CD1c-positive myeloid dendritic cell (primary cell): ENCODE measurements around the gene BIN2.
A peak's percentile ranks its signal among the peaks of the same experiment; 100 is the strongest.
"Not testable (repeated sequence)": the region's sequence is repeated elsewhere in the genome, so short reads cannot be mapped to it uniquely, and the experiment has no call there.

ENCODE experiments used
- DNase-seq: peaks from one replicate; pipeline ENCODE4 v3.0.0-alpha.2; 2016; ENCODE audit errors: extremely low spot score

BIN2 gene

DNA sequence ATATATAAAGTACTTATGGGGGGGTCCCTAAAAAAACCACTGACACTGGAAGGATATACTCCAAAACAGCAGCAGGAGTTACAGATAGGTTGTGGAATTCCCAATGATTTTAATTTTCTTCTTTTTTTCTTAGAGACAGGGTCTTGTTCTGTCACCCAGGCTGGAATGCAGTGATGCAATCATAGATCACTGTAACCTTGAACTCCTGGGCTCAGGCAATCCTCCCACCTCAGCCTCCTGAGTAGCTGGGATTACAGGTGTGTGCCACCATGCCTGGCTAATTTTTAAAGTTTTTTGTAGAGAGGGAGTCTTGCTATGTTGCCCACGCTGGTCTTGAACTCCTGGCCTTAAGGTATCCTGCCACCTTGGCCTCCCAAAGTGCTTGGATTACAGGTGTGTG, 64.4 kb downstream of the BIN2 start:
- not testable (repeated sequence) for DNase-seq

DNA sequence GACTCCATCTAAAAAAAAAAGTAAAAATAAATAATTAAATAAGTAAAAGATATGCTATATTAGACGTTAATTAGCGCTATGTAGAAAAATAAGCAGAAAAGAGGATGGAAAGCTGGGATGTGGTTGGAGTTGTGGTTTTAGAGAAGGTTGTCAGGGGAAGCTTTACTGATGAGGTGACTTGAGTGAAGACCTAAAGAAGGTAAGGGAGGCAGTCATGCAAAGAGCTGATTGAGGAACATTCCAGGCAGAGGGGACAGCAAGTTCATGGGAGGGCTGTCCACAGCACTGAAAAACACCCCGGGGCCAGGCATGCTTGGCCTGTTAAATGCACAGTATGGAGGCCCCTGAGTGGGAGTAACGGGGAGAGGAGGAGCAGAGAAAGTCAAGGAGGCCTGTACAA, 69.4 kb downstream of the BIN2 start:
- DNase-seq: no peak

DNA sequence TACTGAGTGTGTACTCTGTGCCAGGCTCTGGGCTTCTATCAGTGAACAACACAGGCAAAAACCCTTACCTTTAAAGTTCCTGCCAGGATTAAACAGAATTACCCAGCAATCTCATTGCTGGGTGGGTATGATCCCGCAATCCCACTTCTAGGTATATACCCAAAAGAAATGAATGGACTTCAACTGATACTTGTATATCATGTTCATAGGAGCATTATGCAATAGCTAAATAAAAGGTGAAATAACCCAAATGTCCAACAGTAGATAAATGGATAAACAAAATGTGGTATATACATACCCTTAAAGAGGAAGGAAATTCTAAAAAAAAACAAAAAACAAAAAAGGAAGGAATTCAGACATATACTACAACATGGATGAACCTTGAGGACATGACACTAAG, 70.7 kb downstream of the BIN2 start:
- DNase-seq: no peak

DNA sequence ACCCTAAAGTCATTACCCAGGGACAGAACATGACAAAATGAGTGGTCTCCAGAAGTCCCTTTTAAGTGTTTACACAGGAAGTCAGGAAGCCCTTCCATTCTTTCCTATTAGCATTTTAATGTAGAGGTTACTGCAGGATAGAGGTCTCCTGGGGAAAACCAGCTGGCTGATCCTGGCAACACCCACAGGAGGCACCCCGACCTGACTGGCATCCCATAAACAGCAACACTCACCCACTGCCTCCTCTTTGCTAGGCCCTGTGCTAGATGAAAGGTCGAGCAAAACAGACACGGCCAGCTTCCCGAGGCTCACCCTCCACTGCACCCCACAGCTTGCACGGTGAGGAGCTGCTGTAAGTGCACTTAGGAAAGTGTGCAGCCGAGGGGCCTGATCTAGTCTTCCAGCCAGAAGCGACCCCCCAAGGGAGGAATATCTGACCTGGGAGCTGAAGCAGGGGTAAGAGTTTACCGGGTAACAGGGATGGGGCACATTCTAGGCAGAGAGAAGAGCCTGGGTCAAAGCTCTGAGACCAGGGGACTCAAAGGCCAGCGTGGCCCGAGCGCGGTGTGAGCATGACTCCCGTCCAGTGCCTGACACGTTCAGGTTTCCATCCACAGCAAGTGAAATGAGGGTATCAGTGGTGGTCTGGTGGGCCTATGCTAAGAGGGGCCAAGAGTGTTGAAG, 76.3 kb downstream of the BIN2 start:
- DNase-seq: no peak

DNA sequence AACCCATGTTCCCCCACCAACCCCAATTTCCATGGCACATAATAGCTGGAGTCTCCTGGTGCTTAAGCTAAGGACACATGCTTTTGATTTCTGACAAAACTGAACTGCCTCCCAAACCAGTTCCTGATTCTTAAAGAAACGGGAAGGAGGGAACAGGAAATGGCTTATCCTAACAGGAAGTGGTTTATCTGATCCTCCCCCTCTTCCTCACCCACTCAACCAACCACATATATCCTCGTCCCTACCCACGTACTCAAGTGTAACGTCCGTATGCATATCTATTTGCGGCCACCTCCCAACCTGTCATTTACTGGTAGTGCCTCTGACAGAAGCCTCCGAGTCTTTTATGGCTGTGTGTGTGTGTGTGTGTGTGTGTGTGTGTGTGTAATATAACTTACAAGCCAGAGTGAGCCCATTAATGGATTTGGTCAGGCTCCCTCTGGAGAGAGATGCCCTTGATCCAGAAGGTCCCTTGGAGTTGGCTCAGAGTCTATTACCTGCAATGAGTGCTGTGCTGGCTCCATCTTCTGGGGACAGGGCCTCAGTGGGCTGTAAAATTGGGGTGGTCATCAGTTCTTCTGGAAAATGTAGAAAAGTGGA, 77.6 kb downstream of the BIN2 start:
- peak; percentile 93 for DNase-seq

DNA sequence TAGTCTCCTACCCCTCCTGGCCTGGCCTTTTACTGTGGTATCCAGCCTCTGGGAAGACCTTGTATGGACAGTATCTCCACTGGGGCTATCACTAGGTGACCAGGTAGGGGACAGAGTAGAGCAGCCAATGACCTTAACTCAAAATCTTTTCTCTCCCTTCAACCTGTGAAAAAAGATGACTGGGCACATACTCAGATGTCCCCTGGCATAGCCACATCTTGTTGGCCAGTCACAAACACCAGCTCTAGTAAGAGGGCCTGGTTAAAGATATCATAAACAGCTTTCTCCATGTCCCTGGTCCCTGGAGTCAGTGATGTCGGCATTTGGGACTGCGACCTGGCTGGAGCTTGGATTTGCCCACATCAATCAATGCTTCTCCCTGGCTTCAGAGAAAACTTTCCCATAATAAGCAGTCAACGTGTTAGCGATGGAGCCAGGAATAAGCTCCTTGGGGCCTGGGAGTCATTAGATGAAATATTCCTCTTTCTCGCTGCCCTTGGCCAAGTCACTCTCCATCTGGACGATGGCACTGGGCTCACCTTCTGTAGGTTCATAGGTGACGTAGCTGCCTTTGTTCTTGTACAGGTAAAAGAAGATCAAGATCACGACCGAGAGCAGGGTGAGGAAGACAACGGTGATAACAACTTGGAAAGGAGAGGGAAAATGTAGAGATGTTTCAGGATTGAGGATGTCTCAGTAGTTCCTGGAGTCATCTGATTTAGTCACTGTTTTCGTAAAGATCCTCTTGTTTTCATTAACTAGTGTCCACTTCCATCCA, 78.3 kb downstream of the BIN2 start:
- DNase-seq: no peak

DNA sequence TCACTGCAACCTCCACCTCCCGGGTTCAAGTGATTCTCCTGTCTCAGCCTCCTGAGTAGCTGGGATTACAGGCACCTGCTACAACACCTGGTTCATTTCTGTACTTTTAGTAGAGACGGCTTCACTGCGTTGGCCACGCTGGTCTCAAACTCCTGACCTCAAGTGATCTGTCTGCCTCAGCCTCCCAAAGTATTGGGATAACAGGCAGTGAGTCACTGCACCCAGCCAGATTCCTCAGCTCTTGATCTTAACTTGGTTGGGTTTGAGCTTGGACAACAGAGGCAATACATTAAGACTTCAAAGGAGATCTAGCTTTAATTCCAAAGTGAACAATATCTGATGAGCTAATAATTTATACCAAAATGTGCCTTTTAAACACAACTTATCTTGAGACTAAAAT, 79.7 kb downstream of the BIN2 start:
- no peak for DNase-seq

DNA sequence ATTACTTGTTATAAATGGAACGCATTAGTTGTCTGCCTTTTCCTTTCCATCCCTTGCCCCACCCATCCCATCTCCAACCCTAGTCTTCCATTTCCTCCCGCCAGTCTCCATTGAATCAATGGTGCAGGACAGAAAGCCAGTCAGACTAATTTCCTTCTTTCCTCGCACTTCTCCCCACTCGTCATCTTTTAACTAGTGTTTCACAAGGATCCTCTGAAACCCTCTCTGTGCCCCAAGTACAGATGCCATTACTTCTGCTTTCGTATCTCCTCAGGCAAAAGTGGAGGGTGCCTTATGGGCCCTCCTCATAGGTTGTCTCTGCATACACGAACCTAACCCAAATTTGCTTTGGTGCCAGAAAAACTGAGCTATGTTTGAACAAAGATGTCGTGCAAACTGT, 81.1 kb downstream of the BIN2 start:
- peak; percentile 75 for DNase-seq

DNA sequence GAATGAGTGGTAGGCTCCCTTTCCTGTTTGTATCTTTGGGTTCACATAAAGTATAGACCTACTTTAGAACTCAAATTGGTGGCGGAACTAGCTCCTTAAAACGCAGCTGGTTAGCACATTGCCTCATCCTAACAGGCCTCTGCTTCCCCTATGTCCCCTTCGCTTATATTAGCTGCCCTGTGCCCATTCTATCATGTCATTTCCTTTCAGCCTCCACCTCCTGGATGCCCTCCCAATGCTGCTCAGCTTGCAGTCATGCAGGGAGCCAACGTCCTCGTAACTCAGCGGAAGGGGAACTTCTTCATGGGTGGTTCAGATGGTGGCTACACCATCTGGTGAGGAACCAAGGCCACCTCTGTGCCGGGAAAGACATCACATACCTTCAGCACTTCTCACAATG, 81.9 kb downstream of the BIN2 start:
- DNase-seq: peak; percentile 82

DNA sequence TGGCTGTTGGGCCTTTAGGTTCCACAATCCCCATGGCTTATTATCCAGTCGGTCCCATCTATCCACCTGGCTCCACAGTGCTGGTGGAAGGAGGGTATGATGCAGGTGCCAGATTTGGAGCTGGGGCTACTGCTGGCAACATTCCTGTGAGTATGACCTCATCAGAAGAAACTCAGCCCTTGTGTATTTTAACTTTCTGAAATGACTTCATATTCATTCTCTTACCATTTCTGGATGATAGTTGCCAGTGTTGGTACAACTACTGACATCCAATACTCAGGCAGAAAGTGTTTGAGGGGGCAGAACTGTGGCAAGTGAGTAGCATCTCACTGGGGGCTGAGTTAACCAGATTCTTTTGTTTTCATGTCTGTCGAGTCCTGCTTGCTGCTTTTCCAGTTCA, 83.0 kb downstream of the BIN2 start:
- no peak for DNase-seq

DNA sequence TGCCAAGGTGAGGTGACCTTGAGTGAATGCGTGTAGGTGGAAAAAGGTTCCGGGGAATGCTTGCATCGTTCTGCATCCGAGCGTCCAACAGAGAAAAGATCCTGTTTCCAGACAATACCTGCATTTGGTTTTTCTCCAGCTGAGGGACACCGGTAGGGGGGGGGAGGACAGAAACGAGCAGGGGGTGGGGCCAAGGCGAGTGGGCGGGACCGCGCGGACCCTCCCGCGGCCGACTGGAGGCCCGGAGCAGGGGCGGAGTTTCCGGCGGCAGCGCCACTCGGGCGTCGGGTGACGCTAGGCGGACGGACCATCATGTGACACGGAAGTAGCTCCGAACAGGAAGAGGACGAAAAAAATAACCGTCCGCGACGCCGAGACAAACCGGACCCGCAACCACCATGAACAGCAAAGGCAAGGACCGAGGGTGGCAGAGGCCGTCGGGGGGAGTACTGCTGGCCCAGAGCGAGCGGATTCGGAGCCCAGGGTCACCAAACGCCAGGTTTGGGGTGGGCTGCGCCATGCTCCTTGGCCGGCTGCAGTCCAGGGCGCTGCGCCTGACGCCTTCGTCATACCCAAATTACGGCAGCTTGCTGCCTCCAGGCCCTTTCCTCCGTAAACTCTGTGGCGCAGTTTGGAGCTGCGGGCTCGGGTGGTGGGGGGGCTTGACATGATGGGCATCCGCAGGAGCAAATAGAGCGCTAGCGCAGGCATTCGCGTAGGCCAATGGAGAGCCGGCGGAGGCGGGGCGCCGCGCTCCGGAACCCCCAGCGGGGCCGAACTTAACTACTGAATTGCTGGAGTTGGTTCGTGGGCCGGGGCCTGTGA, 85.3 kb downstream of the BIN2 start, which contains the start of gene DAZAP2:
TSS of gene DAZAP2 (plus strand) at position 317 of the 825 bp plus-strand sequence. CDS start at position 399, 82 bp downstream.
- peak; percentile 96 for DNase-seq

DNA sequence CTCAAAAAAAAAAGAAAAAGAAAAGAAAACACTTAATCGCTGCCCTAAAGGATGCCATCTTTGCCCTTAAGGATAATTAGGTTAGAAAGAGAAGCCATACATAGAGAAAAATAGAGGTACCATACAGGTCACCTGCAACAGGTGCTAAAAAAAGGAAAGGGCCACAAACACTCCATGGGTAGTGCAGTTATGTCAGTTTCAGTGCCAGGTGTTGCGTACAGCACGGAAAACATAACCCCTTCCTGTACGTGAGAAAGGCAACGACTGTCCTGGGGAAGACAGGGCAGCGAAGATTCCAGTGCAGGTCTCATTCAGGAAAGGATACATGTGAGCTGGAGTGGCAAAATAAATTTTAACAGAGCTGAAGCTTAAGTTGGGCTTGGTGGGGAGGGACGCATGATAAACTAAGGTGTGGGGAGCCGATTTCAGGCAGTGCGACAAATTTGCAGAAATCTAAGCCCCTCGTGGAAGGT, 85.9 kb downstream of the BIN2 start:
- DNase-seq: no peak

DNA sequence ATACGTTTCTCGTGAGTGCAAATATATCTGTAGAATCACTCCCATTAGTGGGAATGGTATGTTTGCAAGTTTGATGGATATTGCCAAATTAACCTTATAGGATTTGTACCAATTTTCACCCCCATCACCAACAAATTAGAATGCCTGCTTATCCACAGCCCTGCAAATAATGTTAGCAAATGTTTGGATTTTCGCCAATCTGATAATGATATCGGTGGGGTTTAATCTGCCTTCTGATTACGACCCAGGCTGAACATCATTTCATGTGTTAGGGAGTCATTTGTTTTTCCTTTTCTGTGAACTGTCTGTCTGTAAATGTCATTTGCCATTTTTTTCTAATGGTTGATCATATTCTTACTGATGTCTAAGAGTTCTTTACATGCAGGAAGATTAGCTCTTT, 89.4 kb downstream of the BIN2 start:
- DNase-seq: no peak

DNA sequence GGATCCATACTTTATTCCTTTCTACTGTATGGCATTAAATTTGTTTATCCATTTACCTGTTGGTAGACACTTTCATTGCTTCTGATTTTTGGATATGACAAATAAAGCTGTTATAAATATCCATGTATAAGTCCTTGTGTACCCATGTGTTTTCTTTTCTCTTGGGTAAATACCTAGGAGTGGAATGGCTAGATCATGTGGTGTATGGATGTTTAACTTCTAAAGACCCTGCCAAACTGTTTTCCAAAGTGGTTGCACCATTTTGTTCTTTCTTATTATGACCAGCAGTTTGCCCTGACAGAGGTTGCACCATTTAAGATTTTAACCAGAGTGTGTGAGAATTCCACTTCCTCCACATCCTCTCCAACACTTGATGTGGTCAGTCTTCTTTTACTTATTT, 91.3 kb downstream of the BIN2 start:
- no peak for DNase-seq
